Activated naive CD4-positive, alpha-beta T cell treated with anti-CD3 and anti-CD28 coated beads for 36 hours (primary cell): Measurements from ENCODE around the gene EXOC4. TPM values are rescaled to one million over a fixed set of nuclear protein-coding genes. Genes with fewer than 3 reads are reported as not detected.

Experiments used
- CTCF ChIA-PET: fragments of 350-600 bp; sonication (Branson Sonifier 250); formaldehyde crosslinking; loops from one replicate; lab custom pipeline; 2021; ENCODE audit warnings: antibody characterized with exemption; lab: Charles Lee
- DNase-seq: peaks from one replicate; pipeline ENCODE4 v3.0.0-alpha.2; 2020
- H3K27ac Mint-ChIP-seq: one replicate; pipeline ENCODE4 v1.8.0; 2021; ENCODE audit warnings: mild to moderate bottlenecking, mixed read lengths
- H3K27me3 Mint-ChIP-seq: one replicate; pipeline ENCODE4 v1.8.0; 2021; ENCODE audit warnings: low read depth, mixed read lengths
- H3K36me3 Mint-ChIP-seq: one replicate; pipeline ENCODE4 v1.8.0; 2021; ENCODE audit warnings: low read depth, mixed read lengths
- H3K4me1 Mint-ChIP-seq: one replicate; pipeline ENCODE4 v1.8.0; 2021; ENCODE audit warnings: low read depth, mixed read lengths
- H3K4me3 Mint-ChIP-seq: one replicate; pipeline ENCODE4 v1.8.0; 2021; ENCODE audit warnings: mild to moderate bottlenecking, moderate library complexity, mixed read lengths
- H3K9me3 Mint-ChIP-seq: one replicate; pipeline ENCODE4 v1.8.0; 2021; ENCODE audit warnings: mixed read lengths
- intact Hi-C: fragments of 100-400 bp; cut with micrococcal nuclease; formaldehyde crosslinking; loops from one replicate; pipeline ENCODE4 v1.15.1; 2023
- total RNA-seq, 2 experiments: library from RNA; stranded (reverse); gene quantifications; one replicate each; pipeline ENCODE4 v1.2.3, GENCODE V29; 2021

EXOC4 gene
- total RNA-seq, 2 experiments from 2014 or later = 57.1 to 62.1 TPM

DNA sequence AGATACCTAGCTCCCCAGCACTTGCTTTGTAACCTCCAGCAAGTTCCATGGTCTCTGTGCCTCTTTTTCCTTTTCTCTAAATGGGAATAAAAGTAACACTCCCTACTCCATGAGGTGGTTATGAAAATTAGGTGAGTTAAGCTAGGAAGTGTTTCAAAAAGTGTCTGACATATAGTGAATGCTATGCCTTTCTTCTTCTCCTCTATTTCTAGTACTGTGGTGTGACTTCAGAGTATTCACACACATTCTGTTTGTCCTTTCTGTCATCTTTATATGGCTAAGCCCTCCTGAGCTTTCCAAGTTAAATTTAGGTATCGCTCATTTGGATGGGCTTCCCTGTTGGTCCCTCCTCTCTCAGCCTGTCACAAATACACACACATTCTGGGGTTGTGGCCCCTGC is 229.7 kb downstream of the EXOC4 start:
- Mint-ChIP-seq H3K27me3 (no peaks in the 10 kb centered on the region), H3K9me3 (no peaks in the 10 kb centered on the region), H3K4me3 (no peak overlapping the region), H3K4me1 (peaks cover 37% of the 10 kb centered on the region), H3K27ac (no peak overlapping the region), H3K36me3 (peaks cover 25% of the 10 kb centered on the region)
- no peak for DNase-seq
- CTCF ChIA-PET = no interaction called here
- intact Hi-C loops = no loop called here

GRCh38 chr7:133484086-133484485 is 231.2 kb downstream of the EXOC4 start:
- peak; percentile 56 for DNase-seq
- Mint-ChIP-seq H3K27ac (peak overlapping the region; percentile 25), H3K36me3 (peaks cover 27% of the 10 kb centered on the region), H3K27me3 (no peaks in the 10 kb centered on the region), H3K9me3 (no peaks in the 10 kb centered on the region), H3K4me3 (peak overlapping the region; percentile 8), H3K4me1 (peaks cover 37% of the 10 kb centered on the region)
- CTCF ChIA-PET = no interaction called here
- intact Hi-C loops = no loop called here

DNA sequence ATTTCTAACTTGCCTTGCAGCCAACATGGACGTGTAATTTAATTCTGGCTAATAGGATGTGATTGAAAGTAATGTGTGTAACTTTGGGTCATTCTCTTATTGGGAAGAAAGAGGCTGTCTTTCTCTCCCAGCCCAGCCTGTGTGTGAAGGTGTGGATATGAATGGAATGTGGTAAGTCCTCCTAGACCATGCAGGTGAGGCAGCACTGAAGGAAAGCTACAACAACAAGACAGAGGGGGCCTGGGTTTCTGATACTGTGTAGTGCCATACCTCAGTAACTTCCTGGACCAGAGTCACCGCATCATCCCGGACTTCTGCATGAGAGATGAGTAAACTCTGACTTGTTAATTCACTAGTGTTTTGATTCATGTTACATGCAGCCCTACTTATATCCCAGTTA is 237.0 kb downstream of the EXOC4 start:
- CTCF ChIA-PET = no interaction called here
- no peak for DNase-seq
- no peaks in the 10 kb centered on the region for H3K27me3 Mint-ChIP-seq
- peaks cover 30% of the 10 kb centered on the region for H3K36me3 Mint-ChIP-seq
- H3K4me1 Mint-ChIP-seq = peaks cover 11% of the 10 kb centered on the region
- no peak overlapping the region for H3K27ac Mint-ChIP-seq
- no peak overlapping the region for H3K4me3 Mint-ChIP-seq
- H3K9me3 Mint-ChIP-seq = no peaks in the 10 kb centered on the region
- intact Hi-C loops = no loop called here

DNA sequence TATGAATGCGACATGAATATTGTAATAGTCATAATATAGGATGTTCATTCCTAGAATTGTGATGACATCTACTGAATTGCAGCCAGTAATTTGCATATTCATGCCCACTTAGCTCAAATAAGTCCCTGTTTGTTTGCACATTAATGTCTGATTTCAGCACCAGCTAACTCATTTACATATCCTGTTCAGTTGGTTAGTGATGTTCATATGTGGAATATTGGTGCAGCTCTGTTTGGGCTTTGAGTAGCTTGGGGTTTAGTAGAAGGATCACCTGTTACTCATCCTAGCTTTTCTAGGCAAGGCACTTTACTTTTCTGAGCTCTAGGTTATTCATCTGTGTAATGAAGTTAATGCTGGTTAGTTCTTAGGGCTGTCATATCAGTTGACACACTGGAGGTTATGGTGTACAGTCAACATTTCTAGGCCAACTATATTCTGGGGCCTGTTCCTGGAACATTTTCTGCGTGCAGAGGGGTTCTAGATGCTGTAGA is 238.4 kb downstream of the EXOC4 start:
- peaks cover 29% of the 10 kb centered on the region for H3K36me3 Mint-ChIP-seq
- H3K27me3 Mint-ChIP-seq = no peaks in the 10 kb centered on the region
- H3K27ac Mint-ChIP-seq = no peak overlapping the region
- CTCF ChIA-PET = interaction anchor here (0.6 to 1.2 kb wide), 2 partner anchors 18 to 57 kb away, joined by 3 read pairs; no protein-coding TSS in a partner anchor
- no peaks in the 10 kb centered on the region for H3K9me3 Mint-ChIP-seq
- H3K4me1 Mint-ChIP-seq = peaks cover 8% of the 10 kb centered on the region
- intact Hi-C loops = no loop called here
- no peak for DNase-seq
- H3K4me3 Mint-ChIP-seq = no peak overlapping the region

DNA sequence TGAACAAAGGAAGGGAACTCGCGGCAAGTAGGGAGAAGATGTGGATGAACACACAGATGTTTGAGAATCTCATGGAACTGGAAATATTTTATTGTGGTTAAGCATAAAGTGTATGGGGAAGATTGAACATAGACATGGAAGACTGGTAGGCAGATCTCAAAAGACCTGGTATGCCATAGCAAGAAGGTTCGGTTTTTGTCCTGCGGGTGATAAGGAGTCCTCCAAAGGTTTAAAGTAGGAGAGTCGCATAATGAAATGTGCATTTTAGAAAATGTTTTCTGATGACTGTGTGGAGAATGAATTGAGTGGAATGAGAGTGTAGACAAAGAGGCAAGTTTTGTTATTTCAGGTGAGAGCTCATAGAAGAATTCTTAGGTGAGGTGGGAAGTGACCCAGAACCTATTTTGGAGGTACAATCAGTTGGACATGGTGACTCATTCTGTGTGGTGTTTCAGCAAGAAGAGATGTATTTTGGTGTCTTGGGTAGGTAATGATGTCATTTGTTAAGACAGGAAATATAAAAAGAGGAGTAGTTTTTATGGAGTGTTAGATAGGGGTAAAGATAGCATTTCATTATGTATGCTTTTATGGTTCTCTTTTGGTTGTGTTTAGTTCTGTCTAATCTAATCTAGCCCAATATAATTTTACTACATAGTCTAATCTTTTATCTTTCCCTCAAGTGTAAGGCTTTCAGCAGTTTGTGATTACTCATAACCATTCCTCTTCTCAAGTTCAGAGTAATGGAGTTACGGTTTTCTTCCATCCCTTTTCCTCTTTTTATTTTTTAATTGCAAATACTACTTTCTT is 239.2 kb downstream of the EXOC4 start:
- Mint-ChIP-seq H3K27ac (no peak overlapping the region), H3K4me3 (no peak overlapping the region), H3K4me1 (peaks cover 8% of the 10 kb centered on the region), H3K27me3 (no peaks in the 10 kb centered on the region), H3K36me3 (peaks cover 33% of the 10 kb centered on the region), H3K9me3 (no peaks in the 10 kb centered on the region)
- intact Hi-C loops = no loop called here
- no peak for DNase-seq
- CTCF ChIA-PET = no interaction called here

DNA sequence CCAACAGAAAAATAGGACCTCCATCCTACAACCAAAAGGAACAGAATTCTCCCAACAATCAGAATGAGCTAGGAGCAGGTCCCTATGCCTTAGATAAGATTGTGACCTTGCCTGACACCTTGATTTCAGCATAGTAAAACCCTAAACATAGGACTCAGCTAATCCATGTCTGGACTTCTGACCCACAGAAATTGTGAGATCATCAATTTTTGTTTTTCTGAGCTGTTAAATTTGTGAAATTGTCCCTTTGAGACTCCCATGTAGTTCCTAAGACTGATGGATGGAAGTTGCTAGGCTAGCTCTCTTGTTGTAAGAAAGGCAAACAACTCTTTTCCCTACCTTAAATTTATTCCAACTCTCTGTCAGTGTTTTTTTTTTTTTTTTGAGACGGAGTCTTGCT is 244.2 kb downstream of the EXOC4 start:
- peaks cover 2% of the 10 kb centered on the region for H3K4me1 Mint-ChIP-seq
- intact Hi-C loops = no loop called here
- H3K4me3 Mint-ChIP-seq = no peak overlapping the region
- DNase-seq = no peak
- H3K9me3 Mint-ChIP-seq = no peaks in the 10 kb centered on the region
- no peak overlapping the region for H3K27ac Mint-ChIP-seq
- H3K36me3 Mint-ChIP-seq = peaks cover 26% of the 10 kb centered on the region
- CTCF ChIA-PET = no interaction called here
- no peaks in the 10 kb centered on the region for H3K27me3 Mint-ChIP-seq

GRCh38 chr7:133501771-133502170 is 248.9 kb downstream of the EXOC4 start:
- H3K4me1 Mint-ChIP-seq = no peaks in the 10 kb centered on the region
- no peak overlapping the region for H3K27ac Mint-ChIP-seq
- no peak overlapping the region for H3K4me3 Mint-ChIP-seq
- peaks cover 10% of the 10 kb centered on the region for H3K36me3 Mint-ChIP-seq
- intact Hi-C loops = loop anchor here (10.0 kb wide), 1 partner anchor 57 kb away; no protein-coding TSS in a partner anchor
- CTCF ChIA-PET = no interaction called here
- DNase-seq = no peak
- no peaks in the 10 kb centered on the region for H3K9me3 Mint-ChIP-seq
- H3K27me3 Mint-ChIP-seq = no peaks in the 10 kb centered on the region

DNA sequence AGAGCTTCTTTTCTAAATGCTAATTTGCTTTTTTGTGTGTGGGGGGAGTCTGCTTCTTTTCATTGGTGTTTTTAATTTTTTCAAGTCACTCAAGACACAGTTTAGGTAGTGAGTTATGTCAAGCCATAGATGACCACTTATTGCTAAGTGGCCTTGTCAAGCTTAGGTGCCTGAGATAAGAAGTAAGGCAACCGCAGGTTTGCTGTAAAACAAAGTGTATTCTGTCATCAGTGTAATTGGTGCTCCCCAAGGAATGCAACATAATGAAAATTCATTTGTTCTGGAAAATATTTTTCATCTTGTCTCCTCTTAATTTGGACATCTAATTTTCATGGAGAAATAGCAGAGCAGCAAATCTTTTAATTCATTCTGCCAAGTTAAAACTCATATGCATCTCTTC is 249.6 kb downstream of the EXOC4 start:
- H3K4me3 Mint-ChIP-seq = no peak overlapping the region
- no peaks in the 10 kb centered on the region for H3K27me3 Mint-ChIP-seq
- intact Hi-C loops = loop anchor here (10.0 kb wide), 1 partner anchor 58 kb away; no protein-coding TSS in a partner anchor
- no peaks in the 10 kb centered on the region for H3K4me1 Mint-ChIP-seq
- CTCF ChIA-PET = no interaction called here
- H3K36me3 Mint-ChIP-seq = peaks cover 12% of the 10 kb centered on the region
- H3K27ac Mint-ChIP-seq = no peak overlapping the region
- H3K9me3 Mint-ChIP-seq = no peaks in the 10 kb centered on the region
- no peak for DNase-seq

GRCh38 chr7:133502972-133503371 is 250.1 kb downstream of the EXOC4 start:
- CTCF ChIA-PET = no interaction called here
- DNase-seq = no peak
- no peak overlapping the region for H3K4me3 Mint-ChIP-seq
- no peaks in the 10 kb centered on the region for H3K9me3 Mint-ChIP-seq
- H3K27me3 Mint-ChIP-seq = no peaks in the 10 kb centered on the region
- H3K36me3 Mint-ChIP-seq = peaks cover 10% of the 10 kb centered on the region
- intact Hi-C loops = loop anchor here (10.0 kb wide), 1 partner anchor 58 kb away; no protein-coding TSS in a partner anchor
- H3K4me1 Mint-ChIP-seq = no peaks in the 10 kb centered on the region
- H3K27ac Mint-ChIP-seq = no peak overlapping the region

DNA sequence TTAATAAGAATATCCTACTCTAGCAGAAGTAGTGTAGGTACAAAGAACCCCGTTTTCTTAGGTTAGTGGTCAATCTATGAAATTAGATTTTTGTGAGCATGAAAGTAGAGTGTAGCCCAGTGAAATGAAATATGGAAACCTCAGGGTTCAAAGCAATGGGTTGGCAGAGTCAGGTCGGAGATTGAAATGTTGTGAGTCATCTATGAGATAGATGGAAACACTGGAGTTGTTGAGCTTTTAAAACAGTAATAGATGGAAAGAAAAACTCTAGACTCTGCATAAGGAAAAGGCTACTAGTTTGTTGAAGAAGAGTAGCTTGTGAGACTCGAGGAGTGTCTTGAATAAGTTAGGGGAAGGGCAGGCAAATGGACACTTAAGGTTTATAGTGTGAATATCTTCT is 251.9 kb downstream of the EXOC4 start:
- Mint-ChIP-seq H3K36me3 (peaks cover 16% of the 10 kb centered on the region), H3K9me3 (peaks cover 4% of the 10 kb centered on the region), H3K4me1 (no peaks in the 10 kb centered on the region), H3K27ac (no peak overlapping the region), H3K4me3 (no peak overlapping the region), H3K27me3 (no peaks in the 10 kb centered on the region)
- intact Hi-C loops = loop anchor here (10.0 kb wide), 1 partner anchor 60 kb away; no protein-coding TSS in a partner anchor
- no peak for DNase-seq
- CTCF ChIA-PET = no interaction called here

DNA sequence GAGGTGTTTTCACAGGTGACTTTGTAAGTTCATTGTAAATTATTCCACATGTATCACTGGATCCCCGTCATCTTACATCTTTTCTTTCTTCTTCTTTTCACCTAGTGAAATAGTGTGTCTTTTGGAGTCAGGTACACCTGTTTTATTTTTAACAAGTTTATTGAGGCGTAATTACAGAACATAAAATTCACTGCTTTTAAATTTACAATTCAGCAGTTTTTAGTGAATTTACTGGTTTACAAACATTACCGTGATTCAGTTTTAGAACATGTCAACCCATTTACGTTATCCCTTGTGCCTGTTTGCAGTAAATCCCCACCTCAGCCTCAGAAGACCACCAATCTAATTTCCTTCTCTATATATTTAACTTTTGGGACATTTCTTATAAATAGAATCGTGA is 256.9 kb downstream of the EXOC4 start:
- Mint-ChIP-seq H3K27ac (no peak overlapping the region), H3K4me1 (no peaks in the 10 kb centered on the region), H3K4me3 (no peak overlapping the region), H3K27me3 (no peaks in the 10 kb centered on the region), H3K36me3 (peaks cover 41% of the 10 kb centered on the region), H3K9me3 (peaks cover 13% of the 10 kb centered on the region)
- CTCF ChIA-PET = no interaction called here
- intact Hi-C loops = loop anchor here (10.0 kb wide), 1 partner anchor 65 kb away; no protein-coding TSS in a partner anchor
- no peak for DNase-seq

DNA sequence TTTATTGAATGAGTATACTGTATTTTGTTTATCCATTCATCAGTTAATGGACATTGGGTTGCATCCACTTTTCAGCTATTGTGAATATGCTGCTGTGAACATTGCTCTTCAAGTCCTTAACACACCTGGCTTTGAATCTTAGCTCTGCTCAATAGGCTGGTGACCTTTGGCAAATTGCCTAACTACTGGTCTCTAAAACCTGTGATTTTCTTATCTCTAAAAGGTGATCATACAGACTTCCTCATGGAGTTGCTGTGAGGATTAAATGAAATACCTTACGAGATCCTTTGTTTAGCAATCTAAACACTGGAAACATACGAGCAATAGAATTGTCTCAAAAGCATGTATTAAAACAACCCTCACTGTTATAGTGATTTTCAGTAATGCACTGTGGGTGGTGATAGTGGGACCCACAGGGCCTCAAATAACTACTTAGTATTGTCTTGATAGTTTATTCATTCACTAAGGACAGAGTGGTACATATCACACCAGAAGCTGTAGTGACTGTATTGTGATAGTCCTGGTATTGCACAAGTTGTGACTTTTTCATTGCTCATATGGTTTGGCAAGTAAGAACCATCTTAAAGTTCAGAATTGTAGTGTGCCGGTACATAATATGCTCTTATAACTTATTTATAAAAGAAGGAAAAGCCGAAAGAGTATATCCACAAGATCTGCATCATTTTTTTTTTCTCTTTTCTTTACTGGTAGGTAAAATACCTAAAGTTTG is 257.6 kb downstream of the EXOC4 start:
- Mint-ChIP-seq H3K27me3 (no peaks in the 10 kb centered on the region), H3K27ac (no peak overlapping the region), H3K9me3 (peaks cover 13% of the 10 kb centered on the region), H3K4me3 (no peak overlapping the region), H3K4me1 (no peaks in the 10 kb centered on the region), H3K36me3 (peaks cover 41% of the 10 kb centered on the region)
- no peak for DNase-seq
- intact Hi-C loops = no loop called here
- CTCF ChIA-PET = no interaction called here
